ENCODE measurements around the gene MTG2.

GRCh38 chr20:62222266-62222850 lies 39.5 kb downstream of the MTG2 start:
- TF ChIP-seq CTCF (IDR thresholded peaks at IDR 0.05 in 2 of 3, conservative IDR thresholded peaks at IDR 0.05 in 1 of 3; ENCODE audit: control insufficient read depth in 2 of 3, extremely low read depth in 1 of 3, insufficient read depth in 1 of 3, low read depth in 3 of 3, low read length in 3 of 3) (no peak), SMAD1 (IDR thresholded peaks at IDR 0.05; ENCODE audit: low read depth, partially characterized antibody) (no peak), SIN3A (IDR thresholded peaks at IDR 0.05; ENCODE audit: low read depth, low read length) (no peak), NKRF (conservative IDR thresholded peaks at IDR 0.05) (no peak), POLR2A (IDR thresholded peaks at IDR 0.05; ENCODE audit: low read depth, low read length) (no peak), CEBPB (IDR thresholded peaks at IDR 0.05; ENCODE audit: borderline replicate concordance in 1 of 2, low read depth in 2 of 2, low read length in 2 of 2) (no peak), HDAC6 (IDR thresholded peaks at IDR 0.05; ENCODE audit: unreplicated experiment) (no peak), FOXM1 (IDR thresholded peaks at IDR 0.05; ENCODE audit: low read depth, low read length) (no peak)
- TF ChIP-seq, protein P1, sequence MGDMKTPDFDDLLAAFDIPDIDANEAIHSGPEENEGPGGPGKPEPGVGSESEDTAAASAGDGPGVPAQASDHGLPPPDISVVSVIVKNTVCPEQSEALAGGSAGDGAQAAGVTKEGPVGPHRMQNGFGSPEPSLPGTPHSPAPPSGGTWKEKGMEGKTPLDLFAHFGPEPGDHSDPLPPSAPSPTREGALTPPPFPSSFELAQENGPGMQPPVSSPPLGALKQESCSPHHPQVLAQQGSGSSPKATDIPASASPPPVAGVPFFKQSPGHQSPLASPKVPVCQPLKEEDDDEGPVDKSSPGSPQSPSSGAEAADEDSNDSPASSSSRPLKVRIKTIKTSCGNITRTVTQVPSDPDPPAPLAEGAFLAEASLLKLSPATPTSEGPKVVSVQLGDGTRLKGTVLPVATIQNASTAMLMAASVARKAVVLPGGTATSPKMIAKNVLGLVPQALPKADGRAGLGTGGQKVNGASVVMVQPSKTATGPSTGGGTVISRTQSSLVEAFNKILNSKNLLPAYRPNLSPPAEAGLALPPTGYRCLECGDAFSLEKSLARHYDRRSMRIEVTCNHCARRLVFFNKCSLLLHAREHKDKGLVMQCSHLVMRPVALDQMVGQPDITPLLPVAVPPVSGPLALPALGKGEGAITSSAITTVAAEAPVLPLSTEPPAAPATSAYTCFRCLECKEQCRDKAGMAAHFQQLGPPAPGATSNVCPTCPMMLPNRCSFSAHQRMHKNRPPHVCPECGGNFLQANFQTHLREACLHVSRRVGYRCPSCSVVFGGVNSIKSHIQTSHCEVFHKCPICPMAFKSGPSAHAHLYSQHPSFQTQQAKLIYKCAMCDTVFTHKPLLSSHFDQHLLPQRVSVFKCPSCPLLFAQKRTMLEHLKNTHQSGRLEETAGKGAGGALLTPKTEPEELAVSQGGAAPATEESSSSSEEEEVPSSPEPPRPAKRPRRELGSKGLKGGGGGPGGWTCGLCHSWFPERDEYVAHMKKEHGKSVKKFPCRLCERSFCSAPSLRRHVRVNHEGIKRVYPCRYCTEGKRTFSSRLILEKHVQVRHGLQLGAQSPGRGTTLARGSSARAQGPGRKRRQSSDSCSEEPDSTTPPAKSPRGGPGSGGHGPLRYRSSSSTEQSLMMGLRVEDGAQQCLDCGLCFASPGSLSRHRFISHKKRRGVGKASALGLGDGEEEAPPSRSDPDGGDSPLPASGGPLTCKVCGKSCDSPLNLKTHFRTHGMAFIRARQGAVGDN (IDR thresholded peaks at IDR 0.05), result no peak
- TF ChIP-seq, protein P2, sequence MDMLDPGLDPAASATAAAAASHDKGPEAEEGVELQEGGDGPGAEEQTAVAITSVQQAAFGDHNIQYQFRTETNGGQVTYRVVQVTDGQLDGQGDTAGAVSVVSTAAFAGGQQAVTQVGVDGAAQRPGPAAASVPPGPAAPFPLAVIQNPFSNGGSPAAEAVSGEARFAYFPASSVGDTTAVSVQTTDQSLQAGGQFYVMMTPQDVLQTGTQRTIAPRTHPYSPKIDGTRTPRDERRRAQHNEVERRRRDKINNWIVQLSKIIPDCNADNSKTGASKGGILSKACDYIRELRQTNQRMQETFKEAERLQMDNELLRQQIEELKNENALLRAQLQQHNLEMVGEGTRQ (IDR thresholded peaks at IDR 0.05; ENCODE audit: borderline replicate concordance, low read depth, low read length), result no peak
- TF ChIP-seq, protein P3, sequence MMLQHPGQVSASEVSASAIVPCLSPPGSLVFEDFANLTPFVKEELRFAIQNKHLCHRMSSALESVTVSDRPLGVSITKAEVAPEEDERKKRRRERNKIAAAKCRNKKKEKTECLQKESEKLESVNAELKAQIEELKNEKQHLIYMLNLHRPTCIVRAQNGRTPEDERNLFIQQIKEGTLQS (IDR thresholded peaks at IDR 0.05; ENCODE audit: borderline replicate concordance, extremely low read depth, low read depth, low read length), result no peak
- TF ChIP-seq, protein P4, sequence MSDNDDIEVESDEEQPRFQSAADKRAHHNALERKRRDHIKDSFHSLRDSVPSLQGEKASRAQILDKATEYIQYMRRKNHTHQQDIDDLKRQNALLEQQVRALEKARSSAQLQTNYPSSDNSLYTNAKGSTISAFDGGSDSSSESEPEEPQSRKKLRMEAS (IDR thresholded peaks at IDR 0.05; ENCODE audit: low read depth, low read length), result no peak

All from GM12878 (cell line).